ENCODE results near the gene CPZ. TPM values are rescaled to one million over a fixed set of nuclear protein-coding genes. Genes with fewer than 3 reads are reported as not detected.
"Not testable (repeated sequence)": the region's sequence is repeated elsewhere in the genome, so short reads cannot be mapped to it uniquely, and the experiment has no call there.

Gene CPZ
- total RNA-seq, 1 donor from 2014 or later: 6.0 TPM

- TF ChIP-seq, protein P1, sequence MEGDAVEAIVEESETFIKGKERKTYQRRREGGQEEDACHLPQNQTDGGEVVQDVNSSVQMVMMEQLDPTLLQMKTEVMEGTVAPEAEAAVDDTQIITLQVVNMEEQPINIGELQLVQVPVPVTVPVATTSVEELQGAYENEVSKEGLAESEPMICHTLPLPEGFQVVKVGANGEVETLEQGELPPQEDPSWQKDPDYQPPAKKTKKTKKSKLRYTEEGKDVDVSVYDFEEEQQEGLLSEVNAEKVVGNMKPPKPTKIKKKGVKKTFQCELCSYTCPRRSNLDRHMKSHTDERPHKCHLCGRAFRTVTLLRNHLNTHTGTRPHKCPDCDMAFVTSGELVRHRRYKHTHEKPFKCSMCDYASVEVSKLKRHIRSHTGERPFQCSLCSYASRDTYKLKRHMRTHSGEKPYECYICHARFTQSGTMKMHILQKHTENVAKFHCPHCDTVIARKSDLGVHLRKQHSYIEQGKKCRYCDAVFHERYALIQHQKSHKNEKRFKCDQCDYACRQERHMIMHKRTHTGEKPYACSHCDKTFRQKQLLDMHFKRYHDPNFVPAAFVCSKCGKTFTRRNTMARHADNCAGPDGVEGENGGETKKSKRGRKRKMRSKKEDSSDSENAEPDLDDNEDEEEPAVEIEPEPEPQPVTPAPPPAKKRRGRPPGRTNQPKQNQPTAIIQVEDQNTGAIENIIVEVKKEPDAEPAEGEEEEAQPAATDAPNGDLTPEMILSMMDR (IDR thresholded peaks at IDR 0.05): no peak
- Histone ChIP-seq H3K4me1 (no peaks in the 10 kb centered on the region), H3K9me3 (no peaks in the 10 kb centered on the region), H3K27me3 (ENCODE audit: low read depth) (peaks cover 18% of the 10 kb centered on the region), H3K4me3 (no peak overlapping the region), H3K36me3 (no peaks in the 10 kb centered on the region), H3K27ac (no peak overlapping the region)
- no peak for ATAC-seq
- no peak for DNase-seq
- intact Hi-C loops (cut with DNase I): no loop called here
These were observed 59.2 kb downstream of the CPZ start for GRCh38 chr4:8651661-8652180.

DNA sequence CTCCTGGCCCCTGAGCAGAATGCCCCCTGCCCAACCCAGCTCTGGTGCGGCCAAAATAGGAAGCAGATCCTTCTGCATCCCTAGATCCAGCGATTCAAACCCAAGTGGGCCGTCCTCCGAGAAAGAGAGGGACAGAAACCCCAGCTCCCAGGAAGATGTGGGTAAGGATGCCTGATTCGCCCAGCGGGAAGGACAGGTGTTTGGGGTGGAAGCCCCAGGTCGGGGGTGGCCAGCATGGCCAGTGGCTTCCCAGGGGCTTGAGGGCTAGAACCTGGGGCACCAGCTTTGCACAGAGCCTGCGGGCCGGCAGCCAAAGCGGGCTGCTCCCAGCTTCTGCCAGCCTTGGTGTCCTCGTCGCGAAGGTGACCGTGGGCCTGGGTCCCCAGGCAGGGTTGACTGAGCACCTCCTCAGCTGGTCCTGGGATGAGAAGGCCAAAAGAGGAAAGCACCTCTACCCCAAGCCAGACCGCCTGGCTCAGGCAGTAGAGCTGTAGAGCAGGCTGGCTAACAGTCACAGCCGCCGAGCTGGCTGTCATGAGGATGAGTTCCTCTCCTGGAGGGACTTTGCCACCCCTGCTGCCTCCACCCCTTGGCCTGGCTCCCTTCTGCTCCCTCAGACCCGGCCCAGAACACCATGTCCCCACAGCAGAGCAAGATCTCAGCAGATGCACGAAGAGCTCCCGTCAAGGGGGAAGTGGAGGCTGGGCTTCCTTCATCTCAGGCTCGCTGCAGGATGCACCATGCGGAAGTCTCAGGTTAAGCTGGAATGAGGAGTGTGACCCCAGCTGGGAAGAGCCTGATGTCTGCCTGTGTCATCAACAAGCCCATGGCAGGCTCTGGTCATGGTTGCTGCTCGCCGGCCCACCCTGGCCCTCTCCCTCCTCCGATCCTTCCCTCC is 59.9 kb downstream of the CPZ start:
- no peak overlapping the region for H3K4me3 ChIP-seq
- intact Hi-C loops (cut with DNase I): no loop called here
- ATAC-seq (no peak), DNase-seq (no peak)
- H3K9me3 ChIP-seq: no peaks in the 10 kb centered on the region
- no peaks in the 10 kb centered on the region for H3K36me3 ChIP-seq
- H3K27me3 ChIP-seq (ENCODE audit: low read depth): peaks cover 18% of the 10 kb centered on the region
- no peaks in the 10 kb centered on the region for H3K4me1 ChIP-seq
- TF ChIP-seq, protein P1 (IDR thresholded peaks at IDR 0.05): no peak
- H3K27ac ChIP-seq: no peak overlapping the region

DNA sequence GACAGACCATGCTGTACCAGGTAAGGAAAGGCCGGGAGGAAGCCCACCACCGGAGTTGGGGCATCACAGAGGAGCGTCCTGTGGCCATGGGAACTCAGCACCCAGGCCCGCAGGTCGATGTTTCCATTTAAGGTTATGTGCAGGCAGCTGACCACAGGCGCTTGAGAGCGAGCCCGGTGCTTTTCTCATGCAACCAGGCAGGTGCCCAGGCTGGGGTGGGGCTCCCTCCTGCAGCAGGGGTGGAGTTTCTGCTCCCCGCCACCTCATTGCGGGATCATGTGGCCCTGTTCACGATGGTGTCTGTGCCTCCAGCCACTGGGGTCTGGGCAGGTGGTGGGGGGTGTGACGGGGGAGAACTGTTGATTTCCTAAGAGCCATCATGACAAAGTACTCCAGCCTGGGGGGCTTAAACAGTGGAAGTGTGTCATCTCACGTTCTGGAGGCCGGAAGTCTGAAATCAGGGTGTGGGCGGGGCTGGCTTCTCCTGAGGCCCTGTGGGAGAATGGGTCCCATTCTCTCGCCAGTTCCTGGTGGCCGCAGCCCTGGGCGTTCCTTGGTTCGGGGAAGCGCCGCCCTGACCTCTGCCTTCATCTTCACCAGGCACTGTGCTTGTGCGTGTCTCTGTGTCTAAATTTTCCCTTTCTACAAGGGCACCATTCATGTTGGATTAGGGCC is 60.9 kb downstream of the CPZ start:
- DNase-seq: no peak
- Histone ChIP-seq H3K4me1 (no peaks in the 10 kb centered on the region), H3K36me3 (no peaks in the 10 kb centered on the region), H3K27me3 (ENCODE audit: low read depth) (peaks cover 18% of the 10 kb centered on the region), H3K4me3 (no peak overlapping the region), H3K27ac (no peak overlapping the region), H3K9me3 (no peaks in the 10 kb centered on the region)
- no peak for ATAC-seq
- TF ChIP-seq, protein P1 (IDR thresholded peaks at IDR 0.05): no peak
- intact Hi-C loops (cut with DNase I): no loop called here

GRCh38 chr4:8654139-8654538 is 61.6 kb downstream of the CPZ start:
- ATAC-seq; H3K9me3 ChIP-seq; H3K27ac ChIP-seq; intact Hi-C loops (cut with DNase I); H3K36me3 ChIP-seq; H3K4me1 ChIP-seq; DNase-seq; H3K4me3 ChIP-seq: not testable (repeated sequence)
- H3K27me3 ChIP-seq (ENCODE audit: low read depth): peaks cover 16% of the 10 kb centered on the region

GRCh38 chr4:8655411-8656184 is 63.0 kb downstream of the CPZ start:
- H3K9me3 ChIP-seq: no peaks in the 10 kb centered on the region
- TF ChIP-seq, protein P1 (IDR thresholded peaks at IDR 0.05): no peak
- intact Hi-C loops (cut with DNase I): no loop called here
- H3K4me1 ChIP-seq: no peaks in the 10 kb centered on the region
- DNase-seq (no peak), ATAC-seq (no peak)
- H3K27ac ChIP-seq: no peak overlapping the region
- peaks cover 15% of the 10 kb centered on the region for H3K27me3 ChIP-seq (ENCODE audit: low read depth)
- H3K36me3 ChIP-seq: no peaks in the 10 kb centered on the region
- H3K4me3 ChIP-seq: no peak overlapping the region
